CD4-positive, alpha-beta T cell treated with Interleukin-2 at 100 ng/mL for 4 hours (primary cell): ENCODE measurements around the gene ZNF516.

ENCODE experiments used
- DNase-seq: peaks from one replicate; pipeline ENCODE4 v3.0.0-alpha.2; 2020; ENCODE audit warnings: low spot score

The ZNF516 gene

GRCh38 chr18:76397631-76398030 lies 97.4 kb downstream of the ZNF516 start:
- DNase-seq = no peak

DNA sequence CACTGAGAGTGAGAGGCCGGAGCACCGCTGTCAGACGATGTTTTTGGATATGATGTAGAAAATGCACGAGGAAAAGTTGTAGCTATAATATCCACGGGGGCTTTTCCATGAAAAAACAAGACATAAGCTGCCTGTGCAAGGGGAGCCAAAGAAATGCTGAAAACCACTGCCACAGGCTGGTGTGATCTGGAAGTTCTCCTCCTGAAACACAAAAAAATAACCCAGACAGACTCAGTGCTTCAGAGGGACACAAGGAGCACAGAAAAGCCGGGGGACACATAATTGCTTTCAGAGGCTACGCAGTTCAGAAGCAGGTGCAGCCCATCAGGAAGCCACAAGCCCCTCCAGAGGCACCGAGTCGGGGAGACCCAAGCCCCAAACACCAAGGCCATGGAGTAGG lies 98.2 kb downstream of the ZNF516 start:
- DNase-seq = no peak

- DNase-seq = no peak
These were observed 99.4 kb downstream of the ZNF516 start for GRCh38 chr18:76395609-76396008.

GRCh38 chr18:76394780-76395476 lies 100.1 kb downstream of the ZNF516 start:
- no peak for DNase-seq

DNA sequence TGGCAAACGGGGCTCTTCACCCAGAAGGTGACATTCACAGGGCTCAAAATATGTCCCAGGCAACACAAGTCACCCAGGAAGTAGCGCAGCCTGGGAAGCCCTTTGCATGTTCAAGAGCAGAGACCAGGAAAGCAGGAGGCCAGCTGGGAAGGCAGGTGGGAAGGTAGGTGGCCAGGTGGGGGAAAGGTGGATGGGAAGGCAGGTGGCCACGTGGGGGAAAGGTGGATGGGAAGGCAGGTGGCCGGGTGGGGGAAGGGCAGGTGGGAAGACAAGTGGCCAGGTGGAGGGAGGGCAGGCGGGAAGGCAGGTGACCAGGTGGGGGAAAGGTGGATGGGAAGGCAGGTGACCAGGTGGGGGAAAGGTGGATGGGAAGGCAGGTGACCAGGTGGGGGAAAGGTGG lies 102.7 kb downstream of the ZNF516 start:
- DNase-seq = no peak

- DNase-seq = no peak
These were observed 103.3 kb downstream of the ZNF516 start for GRCh38 chr18:76391746-76392145.

GRCh38 chr18:76391038-76391437 lies 104.0 kb downstream of the ZNF516 start:
- DNase-seq = no peak

GRCh38 chr18:76390452-76391035 lies 104.5 kb downstream of the ZNF516 start:
- DNase-seq = no peak

GRCh38 chr18:76389716-76390115 lies 105.3 kb downstream of the ZNF516 start:
- no peak for DNase-seq

GRCh38 chr18:76388891-76389423 lies 106.1 kb downstream of the ZNF516 start:
- DNase-seq = no peak

- no peak for DNase-seq
These were observed 106.8 kb downstream of the ZNF516 start for GRCh38 chr18:76388261-76388660.

DNA sequence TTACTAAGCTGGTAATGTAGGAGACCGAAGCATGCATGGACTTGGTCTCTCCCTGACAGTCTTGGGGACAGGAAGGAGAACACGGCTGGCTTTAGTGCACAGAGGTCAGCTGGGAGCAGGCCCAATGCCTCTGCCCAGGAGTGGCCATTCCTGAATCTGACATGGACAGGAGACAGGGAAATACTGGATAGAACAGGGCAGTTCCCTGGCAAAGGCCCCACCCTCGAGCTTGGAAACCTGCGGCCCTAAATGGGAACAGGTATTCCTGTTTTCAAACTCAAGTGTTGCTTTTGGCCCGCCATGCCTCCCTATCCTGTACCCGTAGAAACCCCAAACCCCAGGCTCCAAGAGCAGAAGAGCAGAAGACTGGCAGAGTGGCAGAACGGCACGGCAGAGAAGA lies 107.4 kb downstream of the ZNF516 start:
- no peak for DNase-seq

DNA sequence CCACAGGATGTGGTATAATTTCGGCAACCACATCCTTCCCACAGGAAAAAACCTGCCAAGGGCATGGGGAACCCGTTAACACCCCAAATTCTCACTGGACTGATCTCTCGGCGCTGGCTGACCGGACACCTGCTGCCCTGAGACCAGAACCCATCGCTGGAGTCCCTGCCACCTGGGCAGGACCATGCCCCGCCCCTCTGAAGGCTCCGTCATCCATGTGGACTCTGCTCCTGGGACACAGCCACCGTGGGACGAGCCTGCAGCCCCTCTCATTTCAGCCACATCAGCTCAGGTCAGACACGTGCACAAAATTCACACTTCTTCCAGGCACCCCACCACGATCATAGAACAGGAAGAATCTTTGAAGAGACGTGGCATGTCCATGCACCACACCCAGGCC lies 108.2 kb downstream of the ZNF516 start:
- no peak for DNase-seq

DNA sequence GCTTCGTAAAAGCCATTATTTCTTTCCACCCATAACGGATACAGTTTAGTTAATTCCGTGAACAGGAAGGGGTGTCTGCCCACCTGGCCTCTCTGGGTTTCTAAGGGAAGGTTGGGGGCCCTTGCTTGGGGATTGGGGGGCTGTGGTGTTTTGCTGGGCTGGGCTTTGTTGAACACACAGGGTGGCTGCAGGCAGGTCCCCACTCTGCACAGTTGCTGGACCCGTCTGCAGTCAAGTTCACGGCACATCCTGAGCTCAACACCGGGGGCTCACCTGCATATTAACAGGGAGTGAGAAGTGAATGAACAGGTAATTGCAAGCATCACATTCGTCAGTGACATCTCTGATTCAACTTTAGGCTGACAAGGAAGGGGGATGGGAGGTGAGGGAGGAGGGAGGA lies 109.0 kb downstream of the ZNF516 start:
- no peak for DNase-seq

DNA sequence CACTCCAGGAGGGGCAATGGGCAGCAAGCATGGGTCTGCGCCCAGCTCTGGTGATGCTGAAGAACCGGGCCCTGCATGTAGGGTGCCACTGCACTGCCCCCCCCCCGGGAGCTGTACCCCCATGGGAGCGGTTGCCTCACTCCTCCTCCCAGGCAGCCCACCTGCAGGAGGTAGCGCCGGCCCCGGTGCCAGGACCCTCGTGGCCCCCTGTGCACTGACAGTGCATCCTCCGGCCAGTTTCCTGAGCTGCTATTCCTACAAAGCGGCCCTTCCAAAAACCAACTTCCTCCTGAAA lies 109.4 kb downstream of the ZNF516 start:
- DNase-seq = no peak

DNA sequence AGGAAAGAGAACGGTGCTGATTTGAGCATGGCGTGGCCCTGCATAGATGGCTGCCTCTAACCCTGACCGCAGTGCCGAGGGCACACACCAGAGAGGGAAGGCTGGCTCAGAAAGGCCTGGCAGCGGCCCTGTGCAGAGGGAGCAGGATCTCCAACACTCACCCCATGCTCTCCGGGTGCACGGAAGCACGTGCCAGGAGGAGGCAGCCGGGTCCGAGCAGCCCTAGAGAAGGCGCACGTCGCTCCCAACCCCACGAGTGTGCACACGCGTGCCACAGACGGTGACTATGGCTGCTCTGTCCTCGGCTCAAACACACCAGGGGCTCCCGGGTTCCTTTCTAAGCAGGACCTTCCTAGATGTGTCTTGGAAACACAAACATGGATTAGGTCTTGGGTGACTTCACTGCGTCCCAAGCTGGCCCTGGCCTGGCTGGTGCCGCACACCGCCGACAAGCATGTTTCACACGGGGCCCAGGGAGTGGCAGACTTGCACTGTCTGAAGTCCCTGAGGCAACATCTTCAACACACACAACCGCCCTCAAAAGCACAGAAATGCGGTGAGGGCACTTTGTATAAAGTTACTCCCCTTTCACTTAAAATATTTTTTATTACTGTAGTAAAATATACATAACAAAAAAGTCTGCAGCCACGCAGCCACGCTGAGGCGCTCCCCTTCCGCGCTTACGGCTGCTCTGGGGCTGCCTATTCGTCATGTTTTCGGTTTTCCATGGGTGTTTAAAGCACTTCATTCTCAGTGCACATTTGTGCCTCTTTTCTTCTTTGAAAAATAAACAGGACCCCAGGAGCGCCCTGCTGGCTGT lies 110.0 kb downstream of the ZNF516 start:
- no peak for DNase-seq

DNA sequence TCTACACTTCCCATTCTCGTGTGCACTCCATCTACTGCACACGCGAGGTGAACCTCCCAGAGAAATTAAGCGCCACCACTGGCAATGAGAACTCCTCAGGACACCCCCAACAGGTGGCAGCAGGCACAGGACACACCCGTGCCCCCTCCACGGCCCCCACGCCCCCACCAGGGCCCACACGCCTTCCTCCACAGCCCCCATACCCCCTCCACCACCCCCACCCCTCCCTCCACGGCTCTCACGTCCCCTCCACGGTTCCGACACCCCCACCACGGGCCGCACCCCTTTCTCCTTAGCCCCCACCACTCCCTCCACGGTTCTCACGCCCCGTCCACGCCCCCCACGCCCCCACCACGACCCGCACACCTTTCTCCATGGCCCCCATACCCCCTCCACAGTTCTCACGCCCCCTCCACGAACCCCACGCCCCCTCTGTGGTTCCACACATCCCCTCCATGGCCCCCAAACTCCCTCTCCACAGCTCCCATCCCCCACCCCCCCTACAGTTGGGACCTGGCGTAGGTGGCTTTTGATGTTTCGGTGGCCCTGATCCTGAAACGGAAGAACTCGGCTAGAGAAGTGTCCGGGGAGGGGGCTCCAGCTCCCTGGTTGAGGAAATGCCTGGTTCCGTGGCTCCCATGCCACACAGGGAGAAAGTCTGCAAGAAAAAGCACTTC lies 110.8 kb downstream of the ZNF516 start:
- DNase-seq = no peak

DNA sequence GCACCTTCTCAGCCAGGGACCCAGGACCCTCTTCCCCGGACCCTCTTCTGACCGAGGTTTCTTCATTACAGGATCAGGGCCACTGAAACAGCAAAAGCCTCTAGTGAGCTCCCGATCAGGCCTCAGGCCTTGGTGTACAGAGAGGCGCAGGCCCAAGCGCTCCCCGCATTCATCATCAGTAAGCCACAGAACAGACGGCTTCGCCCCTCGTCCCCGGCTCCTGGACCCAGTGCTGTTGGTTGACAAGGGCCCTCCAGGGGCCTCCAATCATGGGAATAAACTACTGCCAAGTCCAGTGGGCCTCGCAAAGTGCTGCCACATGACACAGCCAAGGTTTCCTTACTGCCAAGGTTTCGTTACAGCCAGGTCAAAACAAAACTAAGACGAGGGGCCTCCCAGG lies 111.4 kb downstream of the ZNF516 start:
- no peak for DNase-seq

- DNase-seq = no peak
These were observed 112.8 kb downstream of the ZNF516 start for GRCh38 chr18:76382275-76382674.

GRCh38 chr18:76380791-76381405 lies 114.1 kb downstream of the ZNF516 start:
- no peak for DNase-seq

GRCh38 chr18:76380127-76380729 lies 114.8 kb downstream of the ZNF516 start:
- no peak for DNase-seq
